Panc1 (cell line): ENCODE data around the gene P2RY12. TPM values are rescaled to one million over a fixed set of nuclear protein-coding genes. Genes with fewer than 3 reads are reported as not detected.

Experiments used
- ATAC-seq: fragments of 200-7000 bp; cut with Tn5 transposase; 2 replicates; pipeline ENCODE4 v1.9.1; 2020; ENCODE audit warnings: mild to moderate bottlenecking, moderate library complexity
- BruUV-seq: library from RNA; stranded (reverse); fragments of 400-500 nt; replicated peaks from 2 replicates; lab custom pipeline; 2021; lab: Mats Ljungman, UMichigan
- CTCF ChIA-PET: fragments of 300-600 bp; sonication (Branson Sonifier 250); formaldehyde crosslinking; loops from one replicate; lab custom pipeline; 2022; ENCODE audit warnings: antibody characterized with exemption; lab: Charles Lee
- POLR2A ChIA-PET: fragments of 300-600 bp; sonication (Branson Sonifier 250); formaldehyde crosslinking; loops from one replicate; lab custom pipeline; 2022; ENCODE audit warnings: antibody characterized with exemption; lab: Charles Lee
- DNase-seq: peaks from one replicate; pipeline ENCODE4 v3.0.0-alpha.2; 2010; ENCODE audit warnings: low read depth, low spot score
- H3K27ac ChIP-seq: 2 replicates; pipeline ENCODE4 v1.5.1; 2011; ENCODE audit warnings: mild to moderate bottlenecking, low read length, inconsistent platforms
- H3K27me3 ChIP-seq: fragments of 200-500 bp; sonication (Bioruptor generic); 2 replicates; pipeline ENCODE4 v1.6.0; 2014; ENCODE audit warnings: low read length, inconsistent platforms; ENCODE audit not compliant: control insufficient read depth, insufficient read depth
- H3K36me3 ChIP-seq: fragments of 200-500 bp; sonication (Bioruptor generic); 2 replicates; pipeline ENCODE4 v1.5.1; 2014; ENCODE audit warnings: inconsistent platforms, mild to moderate bottlenecking, low read length, moderate library complexity; ENCODE audit not compliant: control insufficient read depth, insufficient read depth
- H3K4me1 ChIP-seq: 2 replicates; pipeline ENCODE4 v1.5.1; 2011; ENCODE audit warnings: inconsistent platforms, mild to moderate bottlenecking, low read length, moderate library complexity; ENCODE audit not compliant: control insufficient read depth, insufficient read depth
- H3K4me3 ChIP-seq, 2 experiments: 2 replicates each; pipeline ENCODE4 v1.5.1; 2011 to 2012; ENCODE audit warnings: low read depth in 2 of 2, low read length in 2 of 2, mild to moderate bottlenecking in 2 of 2, inconsistent platforms in 1 of 2, moderate library complexity in 1 of 2
- H3K9me3 ChIP-seq: fragments of 200-500 bp; sonication (Bioruptor generic); 2 replicates; pipeline ENCODE4 v1.5.1; 2014; ENCODE audit warnings: low read depth, mild to moderate bottlenecking, inconsistent platforms, low read length, moderate library complexity; ENCODE audit not compliant: control insufficient read depth, insufficient read depth
- POLR2AphosphoS5 ChIP-seq: IDR thresholded peaks from 2 replicates; pipeline ENCODE4 v1.6.1; 2012; ENCODE audit warnings: mild to moderate bottlenecking, low read depth, low read length, moderate library complexity
- REST ChIP-seq, 2 experiments: IDR thresholded peaks; 2 replicates each; pipeline ENCODE4 v1.6.1; 2011 to 2012; ENCODE audit warnings: low read depth in 2 of 2, control low read depth in 1 of 2, low read length in 1 of 2, mild to moderate bottlenecking in 1 of 2, moderate library complexity in 1 of 2; ENCODE audit not compliant: insufficient read depth in 1 of 2
- SIN3A ChIP-seq: IDR thresholded peaks from 2 replicates; pipeline ENCODE4 v1.6.1; 2012; ENCODE audit warnings: low read depth, mild to moderate bottlenecking, low read length, moderate library complexity, borderline replicate concordance; ENCODE audit not compliant: insufficient read depth
- TCF7L2 ChIP-seq: IDR thresholded peaks from 2 replicates; pipeline ENCODE4 v1.6.1; 2011; ENCODE audit warnings: mild to moderate bottlenecking, low read depth, low read length, inconsistent platforms
- in situ Hi-C: cut with HindIII; loops from 2 replicates; pipeline ENCODE4 v1.10.0; 2016; ENCODE audit warnings: low sequenced_read_pairs, low pct_unique_long_range_greater_than_20kb
- intact Hi-C: fragments of 100-400 bp; cut with micrococcal nuclease; formaldehyde crosslinking; loops from one replicate; pipeline ENCODE4 v1.10.0; 2022; ENCODE audit not compliant: unreplicated experiment
- total RNA-seq: library from RNA; stranded (reverse); gene quantifications from one replicate; pipeline ENCODE4 v1.2.1, GENCODE V29; 2021; ENCODE audit not compliant: unreplicated experiment
- TF ChIP-seq, protein P1 (sequence below): fragments of 450-650 bp; IDR thresholded peaks from 2 replicates; pipeline ENCODE4 v1.5.1; 2017; ENCODE audit warnings: mild to moderate bottlenecking

The P2RY12 gene
- total RNA-seq, 1 experiment from 2014 or later, result not detected

DNA sequence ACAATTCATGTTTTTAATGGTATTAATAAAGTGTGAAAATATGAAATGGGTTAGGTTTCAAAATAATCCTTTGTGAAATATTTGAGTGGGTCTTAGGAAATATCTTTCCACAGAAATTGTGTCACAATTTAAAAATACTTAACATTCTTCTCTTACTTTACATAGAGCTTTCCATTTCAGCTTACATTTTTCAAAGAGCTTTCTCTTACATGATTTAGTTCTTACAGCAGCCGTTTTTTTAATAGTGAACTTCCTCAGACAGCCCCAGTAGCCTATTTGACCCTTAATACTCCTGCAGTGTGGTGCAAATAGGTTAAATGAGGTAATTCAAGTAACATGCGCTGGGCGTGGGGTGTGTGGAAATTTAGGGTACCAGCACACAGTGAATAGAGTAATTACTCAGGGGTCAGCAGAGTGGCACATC, 21.8 kb downstream of the P2RY12 start:
- no TSS peak for BruUV-seq
- ChIA-PET POLR2A (no interaction called here), CTCF (no interaction called here)
- ATAC-seq (no peak), DNase-seq (no peak)
- Histone ChIP-seq H3K27me3 (no peaks in the 10 kb centered on the region), H3K4me3 (no peak overlapping the region), H3K27ac (no peak overlapping the region), H3K36me3 (no peaks in the 10 kb centered on the region; the same call in 1 of the 2 replicates), H3K9me3 (no peaks in the 10 kb centered on the region), H3K4me1 (no peaks in the 10 kb centered on the region)
- TF ChIP-seq TCF7L2 (no peak), POLR2AphosphoS5 (no peak), SIN3A (no peak)
- TF ChIP-seq, protein P1, sequence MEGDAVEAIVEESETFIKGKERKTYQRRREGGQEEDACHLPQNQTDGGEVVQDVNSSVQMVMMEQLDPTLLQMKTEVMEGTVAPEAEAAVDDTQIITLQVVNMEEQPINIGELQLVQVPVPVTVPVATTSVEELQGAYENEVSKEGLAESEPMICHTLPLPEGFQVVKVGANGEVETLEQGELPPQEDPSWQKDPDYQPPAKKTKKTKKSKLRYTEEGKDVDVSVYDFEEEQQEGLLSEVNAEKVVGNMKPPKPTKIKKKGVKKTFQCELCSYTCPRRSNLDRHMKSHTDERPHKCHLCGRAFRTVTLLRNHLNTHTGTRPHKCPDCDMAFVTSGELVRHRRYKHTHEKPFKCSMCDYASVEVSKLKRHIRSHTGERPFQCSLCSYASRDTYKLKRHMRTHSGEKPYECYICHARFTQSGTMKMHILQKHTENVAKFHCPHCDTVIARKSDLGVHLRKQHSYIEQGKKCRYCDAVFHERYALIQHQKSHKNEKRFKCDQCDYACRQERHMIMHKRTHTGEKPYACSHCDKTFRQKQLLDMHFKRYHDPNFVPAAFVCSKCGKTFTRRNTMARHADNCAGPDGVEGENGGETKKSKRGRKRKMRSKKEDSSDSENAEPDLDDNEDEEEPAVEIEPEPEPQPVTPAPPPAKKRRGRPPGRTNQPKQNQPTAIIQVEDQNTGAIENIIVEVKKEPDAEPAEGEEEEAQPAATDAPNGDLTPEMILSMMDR, result no peak
- intact Hi-C loops (no loop called here), in situ Hi-C loops (no loop called here)

DNA sequence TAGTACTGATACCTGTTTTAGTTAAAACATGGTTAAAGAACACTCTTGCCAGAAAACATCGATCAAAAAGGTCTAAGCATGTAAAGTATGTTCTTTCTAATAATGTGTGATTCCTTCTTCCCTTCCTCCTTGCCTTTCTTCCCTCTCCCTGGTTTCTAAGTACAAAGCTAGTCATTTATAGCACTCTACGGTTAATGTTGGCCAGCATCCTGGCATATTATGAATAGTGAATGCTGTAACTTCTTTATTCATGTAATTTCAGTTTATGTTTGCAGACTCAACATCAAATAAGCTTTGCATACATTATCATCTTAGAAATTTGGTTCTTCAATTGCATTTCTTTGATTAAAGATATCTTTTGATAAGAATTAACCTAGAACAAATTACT, 27.1 kb downstream of the P2RY12 start:
- no peaks in the 10 kb centered on the region; the same call in 1 of the 2 replicates for H3K36me3 ChIP-seq
- CTCF ChIA-PET, result no interaction called here
- H3K27me3 ChIP-seq, result no peaks in the 10 kb centered on the region
- no peak for DNase-seq
- POLR2A ChIA-PET, result no interaction called here
- in situ Hi-C loops, result no loop called here
- H3K4me3 ChIP-seq, result no peak overlapping the region
- H3K27ac ChIP-seq, result no peak overlapping the region
- no peak for ATAC-seq
- BruUV-seq, result no TSS peak
- no peaks in the 10 kb centered on the region for H3K4me1 ChIP-seq
- intact Hi-C loops, result no loop called here
- no peaks in the 10 kb centered on the region for H3K9me3 ChIP-seq
- TF ChIP-seq TCF7L2, result no peak
- TF ChIP-seq POLR2AphosphoS5, result no peak
- TF ChIP-seq SIN3A, result no peak
- TF ChIP-seq, protein P1, result no peak
- TF ChIP-seq REST (IDR thresholded peaks at IDR 0.05; ENCODE audit: insufficient read depth in 1 of 2, low read depth in 2 of 2, low read length in 1 of 2), result no peak
